Mesendoderm (in vitro differentiated cells): ENCODE data around the gene SLC39A9.
"Not testable (repeated sequence)": the region's sequence is repeated elsewhere in the genome, so short reads cannot be mapped to it uniquely, and the experiment has no call there.

Experiments
- DNase-seq: peaks from one replicate; pipeline ENCODE4 v3.0.0; 2013
- H2AK5ac ChIP-seq: 2 replicates; pipeline ENCODE4 v1.6.1; 2013; ENCODE audit warnings: low read length, inconsistent platforms
- H2BK120ac ChIP-seq: 2 replicates; pipeline ENCODE4 v1.6.1; 2013; ENCODE audit warnings: low read depth, mild to moderate bottlenecking, low read length, moderate library complexity, mixed read lengths
- H2BK15ac ChIP-seq: replicated peaks from 2 replicates; pipeline ENCODE4 v1.6.1; 2013; ENCODE audit warnings: low read depth, mild to moderate bottlenecking, moderate library complexity
- H2BK5ac ChIP-seq: 2 replicates; pipeline ENCODE4 v1.6.1; 2013; ENCODE audit warnings: low read length, inconsistent platforms
- H3K18ac ChIP-seq: 2 replicates; pipeline ENCODE4 v1.6.1; 2013; ENCODE audit warnings: mild to moderate bottlenecking, low read length, mixed read lengths
- H3K23ac ChIP-seq: one replicate; pipeline ENCODE4 v1.6.1; 2013; ENCODE audit warnings: low read length
- H3K27ac ChIP-seq: 2 replicates; pipeline ENCODE4 v1.5.1; 2013; ENCODE audit warnings: low read depth, mild to moderate bottlenecking, inconsistent platforms, low read length, moderate library complexity
- H3K27me3 ChIP-seq: 2 replicates; pipeline ENCODE4 v1.6.1; 2013; ENCODE audit warnings: low read length, control low read depth, mild to moderate bottlenecking, inconsistent platforms; ENCODE audit not compliant: insufficient read depth, poor library complexity
- H3K36me3 ChIP-seq: 2 replicates; pipeline ENCODE4 v1.6.1; 2013; ENCODE audit warnings: low read length, inconsistent platforms; ENCODE audit not compliant: control insufficient read depth, insufficient read depth
- H3K4ac ChIP-seq: one replicate; pipeline ENCODE4 v1.6.1; 2013; ENCODE audit warnings: low read depth, mild to moderate bottlenecking, low read length, moderate library complexity
- H3K4me1 ChIP-seq: 2 replicates; pipeline ENCODE4 v1.6.1; 2013; ENCODE audit warnings: low read depth, low read length, inconsistent platforms; ENCODE audit not compliant: control insufficient read depth
- H3K4me2 ChIP-seq: 2 replicates; pipeline ENCODE4 v1.6.1; 2013; ENCODE audit warnings: low read length
- H3K4me3 ChIP-seq: 2 replicates; pipeline ENCODE4 v1.5.1; 2013; ENCODE audit warnings: mild to moderate bottlenecking, low read length
- H3K56ac ChIP-seq: one replicate; pipeline ENCODE4 v1.6.1; 2013; ENCODE audit warnings: low read length
- H3K79me1 ChIP-seq: 2 replicates; pipeline ENCODE4 v1.6.1; 2013; ENCODE audit warnings: low read length, inconsistent platforms
- H3K79me2 ChIP-seq: 2 replicates; pipeline ENCODE4 v1.6.1; 2013; ENCODE audit warnings: mild to moderate bottlenecking, low read length; ENCODE audit not compliant: control insufficient read depth, insufficient read depth
- H3K9ac ChIP-seq: 2 replicates; pipeline ENCODE4 v1.6.1; 2013; ENCODE audit warnings: low read length, inconsistent platforms
- H4K5ac ChIP-seq: one replicate; pipeline ENCODE4 v1.6.1; 2013; ENCODE audit warnings: low read length
- H4K8ac ChIP-seq: one replicate; pipeline ENCODE4 v1.6.1; 2013; ENCODE audit warnings: low read depth, mild to moderate bottlenecking, control low read depth, low read length, moderate library complexity
- WGBS: extraction: QIAGEN DNeasy Blood & Tissue Kit; methylation state at CpG from one replicate; pipeline ENCODE4 v1.1.7; 2013; ENCODE audit warnings: low lambda C conversion rate, missing lambda C conversion rate; ENCODE audit not compliant: insufficient coverage; ENCODE audit errors: extremely low coverage; 5-methylcytosine and 5-hydroxymethylcytosine counted together

SLC39A9 gene

DNA sequence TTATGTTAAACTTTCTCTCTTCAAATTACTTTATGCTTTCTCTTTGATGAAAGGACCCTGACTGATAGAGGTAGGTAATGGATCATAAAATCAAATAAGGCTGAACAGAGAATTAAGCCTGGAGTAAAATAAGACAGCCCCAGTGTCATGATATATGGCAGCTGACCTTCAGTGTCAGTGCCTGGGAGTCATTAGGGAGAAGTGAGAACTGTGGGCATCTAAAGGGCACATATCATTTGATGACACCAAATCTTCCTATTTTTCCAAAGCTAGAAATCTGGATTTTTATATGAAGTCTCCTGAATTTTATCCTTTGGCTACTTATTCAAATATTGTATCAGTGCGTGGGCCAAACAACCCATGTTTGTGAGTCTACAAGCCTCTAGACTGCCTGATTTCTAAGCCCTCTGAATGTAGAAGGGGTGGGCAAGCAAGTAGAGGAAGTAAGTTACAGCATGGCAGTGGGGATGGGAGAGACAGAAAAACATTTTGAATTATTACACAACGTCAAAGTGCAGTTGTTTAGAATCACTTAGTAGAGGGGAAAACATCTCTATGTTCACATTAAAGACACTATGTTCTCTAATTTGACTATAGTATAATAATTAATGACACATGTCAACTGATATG, 10.0 kb downstream of the SLC39A9 start:
- Histone ChIP-seq H4K8ac (no peak overlapping the region), H3K4me1 (no peaks in the 10 kb centered on the region), H3K79me1 (peaks cover 5% of the 10 kb centered on the region), H3K36me3 (no peaks in the 10 kb centered on the region), H3K4me2 (no peak overlapping the region), H2AK5ac (no peak overlapping the region), H3K23ac (no peak overlapping the region), H3K79me2 (peaks cover 2% of the 10 kb centered on the region), H3K27me3 (no peaks in the 10 kb centered on the region), H2BK15ac (no peak overlapping the region), H3K56ac (no peak overlapping the region), H3K18ac (no peak overlapping the region), H3K27ac (no peak overlapping the region), H3K4me3 (no peak overlapping the region), H3K9ac (no peak overlapping the region), H2BK5ac (no peak overlapping the region), H2BK120ac (no peak overlapping the region), H4K5ac (no peak overlapping the region), H3K4ac (no peak overlapping the region)
- DNase-seq = no peak
- no CpG with 5 or more reads among the region's 2 CpGs for WGBS

DNA sequence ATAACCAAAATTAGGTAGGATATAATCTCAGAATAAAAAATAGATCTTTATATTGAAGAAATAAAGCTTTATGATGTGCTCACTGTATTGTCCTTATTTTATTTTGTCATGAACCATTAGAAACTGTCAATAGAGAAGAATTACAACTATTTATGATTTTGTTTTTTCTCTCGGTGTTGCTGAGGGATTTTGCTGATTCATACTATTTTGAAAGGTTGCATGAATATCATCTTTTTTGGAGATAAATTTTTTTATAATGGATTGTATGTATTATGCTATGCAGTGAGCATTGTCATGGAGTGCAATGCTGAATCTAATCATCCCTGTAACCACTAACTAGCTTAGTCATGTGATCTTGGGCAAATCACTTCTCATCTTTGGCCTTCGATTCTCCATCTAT, 15.0 kb downstream of the SLC39A9 start:
- no CpG with 5 or more reads among the region's 2 CpGs for WGBS
- no peak overlapping the region for H2BK15ac ChIP-seq
- no peak overlapping the region for H3K56ac ChIP-seq
- no peak overlapping the region for H2BK120ac ChIP-seq
- no peak overlapping the region for H3K4ac ChIP-seq
- no peak overlapping the region for H2AK5ac ChIP-seq
- H2BK5ac ChIP-seq = no peak overlapping the region
- peaks cover 5% of the 10 kb centered on the region for H3K79me2 ChIP-seq
- H3K18ac ChIP-seq = no peak overlapping the region
- DNase-seq = no peak
- no peaks in the 10 kb centered on the region for H3K36me3 ChIP-seq
- no peak overlapping the region for H4K8ac ChIP-seq
- no peak overlapping the region for H3K27ac ChIP-seq
- peaks cover 3% of the 10 kb centered on the region for H3K79me1 ChIP-seq
- no peak overlapping the region for H3K4me2 ChIP-seq
- H3K23ac ChIP-seq = no peak overlapping the region
- H4K5ac ChIP-seq = no peak overlapping the region
- no peak overlapping the region for H3K9ac ChIP-seq
- H3K4me3 ChIP-seq = no peak overlapping the region
- no peaks in the 10 kb centered on the region for H3K27me3 ChIP-seq
- no peaks in the 10 kb centered on the region for H3K4me1 ChIP-seq

DNA sequence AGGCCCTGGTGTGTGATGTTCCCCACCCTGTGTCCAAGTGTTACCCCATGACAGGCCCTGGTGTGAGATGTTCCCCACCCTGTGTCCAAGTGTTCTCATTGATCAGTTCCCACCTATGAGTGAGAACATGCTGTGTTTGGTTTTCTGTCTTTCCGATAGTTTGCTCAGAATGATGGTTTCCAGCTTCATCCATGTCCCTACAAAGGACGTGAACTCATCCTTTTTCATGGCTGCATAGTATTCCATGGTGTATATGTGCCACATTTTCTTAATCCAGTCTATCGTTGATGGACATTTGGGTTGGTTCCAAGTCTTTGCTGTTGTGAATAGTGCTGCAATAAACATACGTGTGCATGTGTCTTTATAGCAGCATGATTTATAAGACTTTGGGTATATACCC, 17.6 kb downstream of the SLC39A9 start:
- H3K9ac ChIP-seq, H3K36me3 ChIP-seq, H3K4me1 ChIP-seq, H3K79me2 ChIP-seq, H4K5ac ChIP-seq, H3K4me2 ChIP-seq, H3K79me1 ChIP-seq, H2BK5ac ChIP-seq, H2BK120ac ChIP-seq, H4K8ac ChIP-seq, H2BK15ac ChIP-seq, H3K27ac ChIP-seq, H3K23ac ChIP-seq, H3K4ac ChIP-seq, DNase-seq, H3K56ac ChIP-seq, H3K4me3 ChIP-seq, H3K27me3 ChIP-seq, H3K18ac ChIP-seq, H2AK5ac ChIP-seq: not testable (repeated sequence)
- WGBS = no CpG with 5 or more reads among the region's 4 CpGs

DNA sequence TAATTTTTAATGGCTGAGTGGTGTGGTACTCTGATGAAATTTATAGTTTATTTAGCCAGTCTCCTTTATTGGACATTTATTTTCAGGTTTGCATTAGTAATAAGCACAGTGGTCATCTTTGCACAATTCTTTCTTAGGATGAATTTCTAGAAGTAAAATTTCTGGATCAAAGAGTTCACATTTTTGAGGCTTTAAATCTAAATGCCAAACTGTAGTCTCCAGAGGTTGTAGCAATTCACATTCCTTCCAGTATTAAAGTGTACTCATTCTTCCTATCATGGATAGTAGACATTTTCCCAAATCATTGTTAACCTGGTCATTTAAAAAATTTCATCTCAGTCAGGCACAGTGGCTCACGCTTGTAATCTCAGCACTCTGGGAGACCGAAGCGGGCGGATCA, 24.8 kb downstream of the SLC39A9 start:
- Histone ChIP-seq H3K79me2 (no peaks in the 10 kb centered on the region), H3K23ac (no peak overlapping the region), H3K4me2 (no peak overlapping the region), H3K4me3 (no peak overlapping the region), H3K4ac (no peak overlapping the region), H2BK15ac (no peak overlapping the region), H3K56ac (no peak overlapping the region), H3K36me3 (peaks cover 1% of the 10 kb centered on the region), H2AK5ac (no peak overlapping the region), H4K8ac (no peak overlapping the region), H4K5ac (no peak overlapping the region), H3K27me3 (no peaks in the 10 kb centered on the region), H2BK120ac (no peak overlapping the region), H3K9ac (no peak overlapping the region), H3K18ac (no peak overlapping the region), H3K27ac (no peak overlapping the region), H3K79me1 (no peaks in the 10 kb centered on the region), H2BK5ac (no peak overlapping the region), H3K4me1 (no peaks in the 10 kb centered on the region)
- DNase-seq = no peak
- WGBS = no CpG with 5 or more reads among the region's 4 CpGs

DNA sequence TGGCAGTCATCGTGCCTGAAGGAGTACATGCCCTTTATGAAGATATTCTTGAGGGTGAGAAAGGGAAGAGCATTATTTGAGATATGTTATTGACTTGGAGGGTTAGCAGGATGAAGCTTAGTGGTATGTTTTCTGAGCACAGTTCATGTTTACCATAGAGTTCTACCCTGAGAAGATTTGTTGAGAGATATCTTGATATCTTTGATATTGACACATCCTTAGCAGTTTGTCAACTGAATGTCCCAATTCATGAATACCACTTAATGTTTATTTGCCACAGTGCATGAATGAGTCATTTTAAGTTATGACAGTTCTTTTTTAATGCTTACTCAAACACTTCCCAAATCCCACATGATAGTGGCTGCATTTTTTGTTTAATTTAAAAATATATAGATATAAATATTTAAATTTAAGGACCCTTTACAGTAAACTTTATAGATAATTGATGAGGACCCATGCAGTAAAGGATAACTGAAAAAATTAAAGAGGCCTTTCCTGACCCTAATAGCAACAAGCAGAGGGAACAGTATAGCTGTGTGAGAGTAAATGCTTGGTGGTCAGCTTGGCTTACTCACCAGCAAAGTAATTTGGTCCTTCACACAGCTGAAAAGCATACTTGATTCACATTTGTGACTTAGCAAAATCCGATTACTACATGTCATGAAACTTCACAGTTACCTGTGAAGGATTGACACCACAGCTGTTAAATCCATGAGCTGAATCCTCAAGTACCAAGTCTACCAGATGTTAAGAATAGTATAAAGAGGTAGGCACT, 25.8 kb downstream of the SLC39A9 start:
- Histone ChIP-seq H4K5ac (no peak overlapping the region), H3K18ac (no peak overlapping the region), H2AK5ac (no peak overlapping the region), H2BK15ac (no peak overlapping the region), H2BK120ac (no peak overlapping the region), H2BK5ac (no peak overlapping the region), H4K8ac (no peak overlapping the region), H3K4me3 (no peak overlapping the region), H3K4ac (no peak overlapping the region), H3K4me2 (no peak overlapping the region), H3K79me1 (no peaks in the 10 kb centered on the region), H3K27me3 (no peaks in the 10 kb centered on the region), H3K4me1 (no peaks in the 10 kb centered on the region), H3K79me2 (no peaks in the 10 kb centered on the region), H3K23ac (no peak overlapping the region), H3K56ac (no peak overlapping the region), H3K27ac (no peak overlapping the region), H3K36me3 (peaks cover 1% of the 10 kb centered on the region), H3K9ac (no peak overlapping the region)
- DNase-seq = no peak
- no CpG with 5 or more reads among the region's 2 CpGs for WGBS
